GM23338 (cell line): ENCODE results near the gene FCHSD1. TPM values are rescaled to one million over a fixed set of nuclear protein-coding genes. Genes with fewer than 3 reads are reported as not detected.
A peak's percentile ranks its signal among the peaks of the same experiment; 100 is the strongest.

Source experiments
- ATAC-seq: fragments of 200-7000 bp; cut with Tn5 transposase; 3 replicates; pipeline ENCODE4 v1.9.1; 2020
- DNase-seq: peaks from one replicate; pipeline ENCODE4 v3.0.0-alpha.2; 2015; ENCODE audit warnings: low spot score
- H2AFZ ChIP-seq: fragments of 200-600 bp; sonication (generic); 2 replicates; pipeline ENCODE4 v1.8.0; 2016; ENCODE audit warnings: antibody characterized with exemption, mild to moderate bottlenecking, moderate library complexity
- H3F3A ChIP-seq: fragments of 200-600 bp; sonication (generic); replicated peaks from 2 replicates; pipeline ENCODE4 v1.8.0; 2017; ENCODE audit warnings: antibody characterized with exemption, mixed run types, low read depth
- H3K27ac ChIP-seq: fragments of 200-600 bp; sonication (generic); 2 replicates; pipeline ENCODE4 v1.6.1; 2016; ENCODE audit warnings: low read depth
- H3K27me3 ChIP-seq: fragments of 200-600 bp; sonication (generic); 2 replicates; pipeline ENCODE4 v1.8.0; 2016; ENCODE audit warnings: mild to moderate bottlenecking, mixed run types, moderate library complexity; ENCODE audit not compliant: insufficient read depth
- H3K36me3 ChIP-seq: fragments of 200-600 bp; sonication (generic); 2 replicates; pipeline ENCODE4 v1.8.0; 2016; ENCODE audit warnings: mild to moderate bottlenecking; ENCODE audit not compliant: insufficient read depth
- H3K4me1 ChIP-seq: fragments of 200-600 bp; sonication (generic); 2 replicates; pipeline ENCODE4 v1.8.0; 2016; ENCODE audit warnings: mild to moderate bottlenecking, moderate library complexity; ENCODE audit not compliant: insufficient read depth
- H3K4me2 ChIP-seq: fragments of 200-600 bp; sonication (generic); 2 replicates; pipeline ENCODE4 v1.7.1; 2017; ENCODE audit warnings: mixed run types
- H3K4me3 ChIP-seq: fragments of 200-600 bp; sonication (generic); 2 replicates; pipeline ENCODE4 v1.6.1; 2016; ENCODE audit warnings: mixed run types
- H3K79me2 ChIP-seq: fragments of 200-600 bp; sonication (generic); replicated peaks from 2 replicates; pipeline ENCODE4 v1.8.0; 2017; ENCODE audit warnings: mild to moderate bottlenecking; ENCODE audit not compliant: insufficient read depth
- H3K9me2 ChIP-seq: fragments of 200-600 bp; sonication (generic); 2 replicates; pipeline ENCODE4 v1.8.0; 2017; ENCODE audit not compliant: insufficient read depth
- H4K20me1 ChIP-seq: fragments of 200-600 bp; sonication (generic); replicated peaks from 2 replicates; pipeline ENCODE4 v1.8.0; 2017; ENCODE audit warnings: mild to moderate bottlenecking; ENCODE audit not compliant: insufficient read depth
- H3K27ac Mint-ChIP-seq: 2 replicates; pipeline ENCODE4 v1.8.0; 2020; ENCODE audit warnings: inconsistent platforms, mild to moderate bottlenecking, moderate library complexity, mixed read lengths
- H3K27me3 Mint-ChIP-seq: 3 replicates; pipeline ENCODE4 v1.8.0; 2022; ENCODE audit warnings: low read depth, mild to moderate bottlenecking, moderate library complexity, mixed read lengths, inconsistent platforms; ENCODE audit not compliant: insufficient read depth, poor library complexity
- H3K36me3 Mint-ChIP-seq: 3 replicates; pipeline ENCODE4 v1.8.0; 2021; ENCODE audit warnings: low read depth, mild to moderate bottlenecking, inconsistent platforms, moderate library complexity, mixed read lengths
- H3K4me1 Mint-ChIP-seq: 3 replicates; pipeline ENCODE4 v1.8.0; 2020; ENCODE audit warnings: mild to moderate bottlenecking, inconsistent platforms, mixed read lengths
- H3K4me3 Mint-ChIP-seq: 3 replicates; pipeline ENCODE4 v1.8.0; 2021; ENCODE audit warnings: moderate library complexity, mild to moderate bottlenecking, inconsistent platforms, mixed read lengths
- H3K9me3 Mint-ChIP-seq: 3 replicates; pipeline ENCODE4 v1.8.0; 2020; ENCODE audit warnings: moderate library complexity, mild to moderate bottlenecking, inconsistent platforms, mixed read lengths
- CREB1 ChIP-seq: fragments of 250-450 bp; sonication (Bioruptor Pico); IDR thresholded peaks from 2 replicates; pipeline ENCODE4 v1.5.0; 2020; ENCODE audit warnings: low read depth, mild to moderate bottlenecking, moderate library complexity
- EZH2 ChIP-seq: fragments of 200-600 bp; sonication (generic); IDR thresholded peaks from one replicate; pipeline ENCODE4 v1.8.0; 2017; ENCODE audit warnings: antibody characterized with exemption, mild to moderate bottlenecking, low read depth; ENCODE audit not compliant: unreplicated experiment
- EZH2phosphoT487 ChIP-seq: fragments of 200-600 bp; sonication (generic); IDR thresholded peaks from one replicate; pipeline ENCODE4 v1.8.1; 2018; ENCODE audit warnings: antibody characterized with exemption; ENCODE audit not compliant: unreplicated experiment
- JUNB ChIP-seq: IDR thresholded peaks from one replicate; pipeline ENCODE4 v1.6.1; 2016; ENCODE audit warnings: antibody characterized with exemption; ENCODE audit not compliant: unreplicated experiment
- NANOG ChIP-seq: IDR thresholded peaks from 2 replicates; pipeline ENCODE4 v1.6.1; 2016; ENCODE audit warnings: antibody characterized with exemption, borderline replicate concordance
- POLR2AphosphoS5 ChIP-seq: IDR thresholded peaks from 2 replicates; pipeline ENCODE4 v1.6.1; 2016; ENCODE audit warnings: antibody characterized with exemption, low read depth
- STAT1 ChIP-seq: IDR thresholded peaks from one replicate; pipeline ENCODE4 v1.6.1; 2016; ENCODE audit warnings: antibody characterized with exemption; ENCODE audit not compliant: unreplicated experiment
- ZNF114 ChIP-seq: fragments of 250-450 bp; sonication (Bioruptor Pico); IDR thresholded peaks from 2 replicates; pipeline ENCODE4 v1.5.0; 2020; ENCODE audit warnings: mild to moderate bottlenecking, moderate library complexity
- ZNF331 ChIP-seq: fragments of 250-450 bp; sonication (Bioruptor Pico); IDR thresholded peaks from 2 replicates; pipeline ENCODE4 v1.5.0; 2020; ENCODE audit warnings: low read depth, mild to moderate bottlenecking, moderate library complexity
- polyA plus RNA-seq: library from polyadenylated mRNA; unstranded; fragments of >200 nt; fragmentation: Nextera tagmentation; extraction: Ambion mirVana; gene quantifications from 2 replicates; pipeline ENCODE4 v1.2.1, GENCODE V29; 2016
- total RNA-seq: library from RNA; depleted of rRNA; stranded (reverse); fragments of >200 nt; shearing (Covaris generic); gene quantifications from 2 replicates; pipeline ENCODE4 v1.2.3, GENCODE V29; 2014
- TF ChIP-seq, protein P1 (sequence below): fragments of 250-450 bp; sonication (Bioruptor Pico); IDR thresholded peaks from 2 replicates; pipeline ENCODE4 v1.5.0; 2020; ENCODE audit warnings: mild to moderate bottlenecking, moderate library complexity
- TF ChIP-seq, protein P2 (sequence below): IDR thresholded peaks from one replicate; pipeline ENCODE4 v1.6.1; 2018; ENCODE audit warnings: antibody characterized with exemption; ENCODE audit not compliant: unreplicated experiment
- TF ChIP-seq, protein P3 (sequence below), 2 experiments: fragments of 200-600 bp in 1 of 2; sonication (generic) in 1 of 2; conservative IDR thresholded peaks; 2 replicates each; pipeline versions ENCODE4 v1.5.1 to v1.6.1; 2016 to 2017; ENCODE audit warnings: antibody characterized with exemption in 2 of 2, low read depth in 2 of 2, mild to moderate bottlenecking in 2 of 2, moderate library complexity in 1 of 2
- TF ChIP-seq, protein P4 (sequence below): IDR thresholded peaks from 2 replicates; pipeline ENCODE4 v1.6.1; 2016; ENCODE audit warnings: antibody characterized with exemption

Gene FCHSD1
- total and polyA plus RNA-seq, 2 experiments from 2014 or later = 24.7 to 46.6 TPM

DNA sequence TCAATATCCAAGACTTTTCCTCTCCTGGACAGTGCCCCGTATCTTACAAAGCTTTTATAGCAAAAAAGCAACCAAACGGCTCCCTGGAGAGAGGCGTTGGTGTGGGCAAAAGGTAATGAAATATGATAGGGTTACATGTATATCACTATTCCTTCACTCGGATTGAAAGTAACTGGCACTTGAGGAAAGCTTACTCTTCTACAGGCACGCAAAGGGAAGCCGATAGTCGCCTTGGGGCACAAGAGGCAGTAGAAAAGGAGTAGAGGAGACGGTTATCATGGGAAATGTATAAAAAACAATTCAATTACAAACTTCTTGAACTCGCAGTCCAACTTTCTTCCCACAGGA is 33.6 kb downstream of the FCHSD1 start:
- no peak for DNase-seq
- Mint-ChIP-seq H3K4me3 (peak overlapping the region; percentile 98), H3K27me3 (peaks cover 8% of the 10 kb centered on the region), H3K36me3 (peaks cover 21% of the 10 kb centered on the region), H3K4me1 (peaks cover 44% of the 10 kb centered on the region), H3K27ac (peak overlapping the region; percentile 96), H3K9me3 (no peaks in the 10 kb centered on the region)
- peaks cover 10% of the 10 kb centered on the region; the same call in 1 of the 2 replicates for H3F3A ChIP-seq
- peak overlapping the region; percentile 72 for H3K4me3 ChIP-seq
- H2AFZ ChIP-seq = no peak overlapping the region
- no peaks in the 10 kb centered on the region for H3K9me2 ChIP-seq
- peak overlapping the region; percentile 80 for H3K4me2 ChIP-seq
- no peak for TF ChIP-seq ZNF331 (CRISPR knock-in tag)
- TF ChIP-seq JUNB = no peak
- no peak for TF ChIP-seq STAT1
- TF ChIP-seq, protein P1, sequence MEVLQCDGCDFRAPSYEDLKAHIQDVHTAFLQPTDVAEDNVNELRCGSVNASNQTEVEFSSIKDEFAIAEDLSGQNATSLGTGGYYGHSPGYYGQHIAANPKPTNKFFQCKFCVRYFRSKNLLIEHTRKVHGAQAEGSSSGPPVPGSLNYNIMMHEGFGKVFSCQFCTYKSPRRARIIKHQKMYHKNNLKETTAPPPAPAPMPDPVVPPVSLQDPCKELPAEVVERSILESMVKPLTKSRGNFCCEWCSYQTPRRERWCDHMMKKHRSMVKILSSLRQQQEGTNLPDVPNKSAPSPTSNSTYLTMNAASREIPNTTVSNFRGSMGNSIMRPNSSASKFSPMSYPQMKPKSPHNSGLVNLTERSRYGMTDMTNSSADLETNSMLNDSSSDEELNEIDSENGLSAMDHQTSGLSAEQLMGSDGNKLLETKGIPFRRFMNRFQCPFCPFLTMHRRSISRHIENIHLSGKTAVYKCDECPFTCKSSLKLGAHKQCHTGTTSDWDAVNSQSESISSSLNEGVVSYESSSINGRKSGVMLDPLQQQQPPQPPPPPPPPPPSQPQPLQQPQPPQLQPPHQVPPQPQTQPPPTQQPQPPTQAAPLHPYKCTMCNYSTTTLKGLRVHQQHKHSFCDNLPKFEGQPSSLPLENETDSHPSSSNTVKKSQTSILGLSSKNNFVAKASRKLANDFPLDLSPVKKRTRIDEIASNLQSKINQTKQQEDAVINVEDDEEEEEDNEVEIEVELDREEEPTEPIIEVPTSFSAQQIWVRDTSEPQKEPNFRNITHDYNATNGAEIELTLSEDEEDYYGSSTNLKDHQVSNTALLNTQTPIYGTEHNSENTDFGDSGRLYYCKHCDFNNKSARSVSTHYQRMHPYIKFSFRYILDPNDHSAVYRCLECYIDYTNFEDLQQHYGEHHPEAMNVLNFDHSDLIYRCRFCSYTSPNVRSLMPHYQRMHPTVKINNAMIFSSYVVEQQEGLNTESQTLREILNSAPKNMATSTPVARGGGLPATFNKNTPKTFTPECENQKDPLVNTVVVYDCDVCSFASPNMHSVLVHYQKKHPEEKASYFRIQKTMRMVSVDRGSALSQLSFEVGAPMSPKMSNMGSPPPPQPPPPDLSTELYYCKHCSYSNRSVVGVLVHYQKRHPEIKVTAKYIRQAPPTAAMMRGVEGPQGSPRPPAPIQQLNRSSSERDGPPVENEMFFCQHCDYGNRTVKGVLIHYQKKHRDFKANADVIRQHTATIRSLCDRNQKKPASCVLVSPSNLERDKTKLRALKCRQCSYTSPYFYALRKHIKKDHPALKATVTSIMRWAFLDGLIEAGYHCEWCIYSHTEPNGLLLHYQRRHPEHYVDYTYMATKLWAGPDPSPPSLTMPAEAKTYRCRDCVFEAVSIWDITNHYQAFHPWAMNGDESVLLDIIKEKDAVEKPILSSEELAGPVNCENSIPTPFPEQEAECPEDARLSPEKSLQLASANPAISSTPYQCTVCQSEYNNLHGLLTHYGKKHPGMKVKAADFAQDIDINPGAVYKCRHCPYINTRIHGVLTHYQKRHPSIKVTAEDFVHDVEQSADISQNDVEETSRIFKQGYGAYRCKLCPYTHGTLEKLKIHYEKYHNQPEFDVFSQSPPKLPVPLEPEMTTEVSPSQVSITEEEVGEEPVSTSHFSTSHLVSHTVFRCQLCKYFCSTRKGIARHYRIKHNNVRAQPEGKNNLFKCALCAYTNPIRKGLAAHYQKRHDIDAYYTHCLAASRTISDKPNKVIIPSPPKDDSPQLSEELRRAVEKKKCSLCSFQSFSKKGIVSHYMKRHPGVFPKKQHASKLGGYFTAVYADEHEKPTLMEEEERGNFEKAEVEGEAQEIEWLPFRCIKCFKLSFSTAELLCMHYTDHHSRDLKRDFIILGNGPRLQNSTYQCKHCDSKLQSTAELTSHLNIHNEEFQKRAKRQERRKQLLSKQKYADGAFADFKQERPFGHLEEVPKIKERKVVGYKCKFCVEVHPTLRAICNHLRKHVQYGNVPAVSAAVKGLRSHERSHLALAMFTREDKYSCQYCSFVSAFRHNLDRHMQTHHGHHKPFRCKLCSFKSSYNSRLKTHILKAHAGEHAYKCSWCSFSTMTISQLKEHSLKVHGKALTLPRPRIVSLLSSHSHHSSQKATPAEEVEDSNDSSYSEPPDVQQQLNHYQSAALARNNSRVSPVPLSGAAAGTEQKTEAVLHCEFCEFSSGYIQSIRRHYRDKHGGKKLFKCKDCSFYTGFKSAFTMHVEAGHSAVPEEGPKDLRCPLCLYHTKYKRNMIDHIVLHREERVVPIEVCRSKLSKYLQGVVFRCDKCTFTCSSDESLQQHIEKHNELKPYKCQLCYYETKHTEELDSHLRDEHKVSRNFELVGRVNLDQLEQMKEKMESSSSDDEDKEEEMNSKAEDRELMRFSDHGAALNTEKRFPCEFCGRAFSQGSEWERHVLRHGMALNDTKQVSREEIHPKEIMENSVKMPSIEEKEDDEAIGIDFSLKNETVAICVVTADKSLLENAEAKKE = no peak
- TF ChIP-seq, protein P2, sequence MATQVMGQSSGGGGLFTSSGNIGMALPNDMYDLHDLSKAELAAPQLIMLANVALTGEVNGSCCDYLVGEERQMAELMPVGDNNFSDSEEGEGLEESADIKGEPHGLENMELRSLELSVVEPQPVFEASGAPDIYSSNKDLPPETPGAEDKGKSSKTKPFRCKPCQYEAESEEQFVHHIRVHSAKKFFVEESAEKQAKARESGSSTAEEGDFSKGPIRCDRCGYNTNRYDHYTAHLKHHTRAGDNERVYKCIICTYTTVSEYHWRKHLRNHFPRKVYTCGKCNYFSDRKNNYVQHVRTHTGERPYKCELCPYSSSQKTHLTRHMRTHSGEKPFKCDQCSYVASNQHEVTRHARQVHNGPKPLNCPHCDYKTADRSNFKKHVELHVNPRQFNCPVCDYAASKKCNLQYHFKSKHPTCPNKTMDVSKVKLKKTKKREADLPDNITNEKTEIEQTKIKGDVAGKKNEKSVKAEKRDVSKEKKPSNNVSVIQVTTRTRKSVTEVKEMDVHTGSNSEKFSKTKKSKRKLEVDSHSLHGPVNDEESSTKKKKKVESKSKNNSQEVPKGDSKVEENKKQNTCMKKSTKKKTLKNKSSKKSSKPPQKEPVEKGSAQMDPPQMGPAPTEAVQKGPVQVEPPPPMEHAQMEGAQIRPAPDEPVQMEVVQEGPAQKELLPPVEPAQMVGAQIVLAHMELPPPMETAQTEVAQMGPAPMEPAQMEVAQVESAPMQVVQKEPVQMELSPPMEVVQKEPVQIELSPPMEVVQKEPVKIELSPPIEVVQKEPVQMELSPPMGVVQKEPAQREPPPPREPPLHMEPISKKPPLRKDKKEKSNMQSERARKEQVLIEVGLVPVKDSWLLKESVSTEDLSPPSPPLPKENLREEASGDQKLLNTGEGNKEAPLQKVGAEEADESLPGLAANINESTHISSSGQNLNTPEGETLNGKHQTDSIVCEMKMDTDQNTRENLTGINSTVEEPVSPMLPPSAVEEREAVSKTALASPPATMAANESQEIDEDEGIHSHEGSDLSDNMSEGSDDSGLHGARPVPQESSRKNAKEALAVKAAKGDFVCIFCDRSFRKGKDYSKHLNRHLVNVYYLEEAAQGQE = no peak
- no peak for TF ChIP-seq EZH2
- TF ChIP-seq, protein P3, sequence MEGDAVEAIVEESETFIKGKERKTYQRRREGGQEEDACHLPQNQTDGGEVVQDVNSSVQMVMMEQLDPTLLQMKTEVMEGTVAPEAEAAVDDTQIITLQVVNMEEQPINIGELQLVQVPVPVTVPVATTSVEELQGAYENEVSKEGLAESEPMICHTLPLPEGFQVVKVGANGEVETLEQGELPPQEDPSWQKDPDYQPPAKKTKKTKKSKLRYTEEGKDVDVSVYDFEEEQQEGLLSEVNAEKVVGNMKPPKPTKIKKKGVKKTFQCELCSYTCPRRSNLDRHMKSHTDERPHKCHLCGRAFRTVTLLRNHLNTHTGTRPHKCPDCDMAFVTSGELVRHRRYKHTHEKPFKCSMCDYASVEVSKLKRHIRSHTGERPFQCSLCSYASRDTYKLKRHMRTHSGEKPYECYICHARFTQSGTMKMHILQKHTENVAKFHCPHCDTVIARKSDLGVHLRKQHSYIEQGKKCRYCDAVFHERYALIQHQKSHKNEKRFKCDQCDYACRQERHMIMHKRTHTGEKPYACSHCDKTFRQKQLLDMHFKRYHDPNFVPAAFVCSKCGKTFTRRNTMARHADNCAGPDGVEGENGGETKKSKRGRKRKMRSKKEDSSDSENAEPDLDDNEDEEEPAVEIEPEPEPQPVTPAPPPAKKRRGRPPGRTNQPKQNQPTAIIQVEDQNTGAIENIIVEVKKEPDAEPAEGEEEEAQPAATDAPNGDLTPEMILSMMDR (conservative IDR thresholded peaks at IDR 0.05; ENCODE audit: low read depth in 2 of 2) = no peak
- TF ChIP-seq CREB1 = no peak
- no peak for TF ChIP-seq NANOG
- TF ChIP-seq, protein P4, sequence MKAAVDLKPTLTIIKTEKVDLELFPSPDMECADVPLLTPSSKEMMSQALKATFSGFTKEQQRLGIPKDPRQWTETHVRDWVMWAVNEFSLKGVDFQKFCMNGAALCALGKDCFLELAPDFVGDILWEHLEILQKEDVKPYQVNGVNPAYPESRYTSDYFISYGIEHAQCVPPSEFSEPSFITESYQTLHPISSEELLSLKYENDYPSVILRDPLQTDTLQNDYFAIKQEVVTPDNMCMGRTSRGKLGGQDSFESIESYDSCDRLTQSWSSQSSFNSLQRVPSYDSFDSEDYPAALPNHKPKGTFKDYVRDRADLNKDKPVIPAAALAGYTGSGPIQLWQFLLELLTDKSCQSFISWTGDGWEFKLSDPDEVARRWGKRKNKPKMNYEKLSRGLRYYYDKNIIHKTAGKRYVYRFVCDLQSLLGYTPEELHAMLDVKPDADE = no peak
- no peak for TF ChIP-seq ZNF114 (CRISPR knock-in tag)
- TF ChIP-seq POLR2AphosphoS5 = no peak
- TF ChIP-seq EZH2phosphoT487 = no peak
- peak overlapping the region; percentile 91; the same call in 1 of the 2 replicates for H3K27ac ChIP-seq
- H3K36me3 ChIP-seq = peaks cover 14% of the 10 kb centered on the region; the same call in 1 of the 2 replicates
- H3K79me2 ChIP-seq = peaks cover 54% of the 10 kb centered on the region
- H3K4me1 ChIP-seq = peaks cover 44% of the 10 kb centered on the region
- H4K20me1 ChIP-seq = peaks cover 16% of the 10 kb centered on the region
- ATAC-seq = no peak
- no peaks in the 10 kb centered on the region for H3K27me3 ChIP-seq
